Mesendoderm (in vitro differentiated cells): ENCODE data around the gene FBXW5.

Experiments used
- DNase-seq: peaks from one replicate; pipeline ENCODE4 v3.0.0; 2013
- H2AK5ac ChIP-seq: 2 replicates; pipeline ENCODE4 v1.6.1; 2013; ENCODE audit warnings: low read length, inconsistent platforms
- H2BK120ac ChIP-seq: 2 replicates; pipeline ENCODE4 v1.6.1; 2013; ENCODE audit warnings: low read depth, mild to moderate bottlenecking, low read length, moderate library complexity, mixed read lengths
- H2BK15ac ChIP-seq: replicated peaks from 2 replicates; pipeline ENCODE4 v1.6.1; 2013; ENCODE audit warnings: low read depth, mild to moderate bottlenecking, moderate library complexity
- H2BK5ac ChIP-seq: 2 replicates; pipeline ENCODE4 v1.6.1; 2013; ENCODE audit warnings: low read length, inconsistent platforms
- H3K18ac ChIP-seq: 2 replicates; pipeline ENCODE4 v1.6.1; 2013; ENCODE audit warnings: mild to moderate bottlenecking, low read length, mixed read lengths
- H3K23ac ChIP-seq: one replicate; pipeline ENCODE4 v1.6.1; 2013; ENCODE audit warnings: low read length
- H3K27ac ChIP-seq: 2 replicates; pipeline ENCODE4 v1.5.1; 2013; ENCODE audit warnings: low read depth, mild to moderate bottlenecking, inconsistent platforms, low read length, moderate library complexity
- H3K27me3 ChIP-seq: 2 replicates; pipeline ENCODE4 v1.6.1; 2013; ENCODE audit warnings: low read length, control low read depth, mild to moderate bottlenecking, inconsistent platforms; ENCODE audit not compliant: insufficient read depth, poor library complexity
- H3K36me3 ChIP-seq: 2 replicates; pipeline ENCODE4 v1.6.1; 2013; ENCODE audit warnings: low read length, inconsistent platforms; ENCODE audit not compliant: control insufficient read depth, insufficient read depth
- H3K4ac ChIP-seq: one replicate; pipeline ENCODE4 v1.6.1; 2013; ENCODE audit warnings: low read depth, mild to moderate bottlenecking, low read length, moderate library complexity
- H3K4me1 ChIP-seq: 2 replicates; pipeline ENCODE4 v1.6.1; 2013; ENCODE audit warnings: low read depth, low read length, inconsistent platforms; ENCODE audit not compliant: control insufficient read depth
- H3K4me2 ChIP-seq: 2 replicates; pipeline ENCODE4 v1.6.1; 2013; ENCODE audit warnings: low read length
- H3K4me3 ChIP-seq: 2 replicates; pipeline ENCODE4 v1.5.1; 2013; ENCODE audit warnings: mild to moderate bottlenecking, low read length
- H3K56ac ChIP-seq: one replicate; pipeline ENCODE4 v1.6.1; 2013; ENCODE audit warnings: low read length
- H3K79me1 ChIP-seq: 2 replicates; pipeline ENCODE4 v1.6.1; 2013; ENCODE audit warnings: low read length, inconsistent platforms
- H3K79me2 ChIP-seq: 2 replicates; pipeline ENCODE4 v1.6.1; 2013; ENCODE audit warnings: mild to moderate bottlenecking, low read length; ENCODE audit not compliant: control insufficient read depth, insufficient read depth
- H3K9ac ChIP-seq: 2 replicates; pipeline ENCODE4 v1.6.1; 2013; ENCODE audit warnings: low read length, inconsistent platforms
- H4K5ac ChIP-seq: one replicate; pipeline ENCODE4 v1.6.1; 2013; ENCODE audit warnings: low read length
- H4K8ac ChIP-seq: one replicate; pipeline ENCODE4 v1.6.1; 2013; ENCODE audit warnings: low read depth, mild to moderate bottlenecking, control low read depth, low read length, moderate library complexity
- WGBS: extraction: QIAGEN DNeasy Blood & Tissue Kit; methylation state at CpG from one replicate; pipeline ENCODE4 v1.1.7; 2013; ENCODE audit warnings: low lambda C conversion rate, missing lambda C conversion rate; ENCODE audit not compliant: insufficient coverage; ENCODE audit errors: extremely low coverage; 5-methylcytosine and 5-hydroxymethylcytosine counted together

Gene FBXW5

DNA sequence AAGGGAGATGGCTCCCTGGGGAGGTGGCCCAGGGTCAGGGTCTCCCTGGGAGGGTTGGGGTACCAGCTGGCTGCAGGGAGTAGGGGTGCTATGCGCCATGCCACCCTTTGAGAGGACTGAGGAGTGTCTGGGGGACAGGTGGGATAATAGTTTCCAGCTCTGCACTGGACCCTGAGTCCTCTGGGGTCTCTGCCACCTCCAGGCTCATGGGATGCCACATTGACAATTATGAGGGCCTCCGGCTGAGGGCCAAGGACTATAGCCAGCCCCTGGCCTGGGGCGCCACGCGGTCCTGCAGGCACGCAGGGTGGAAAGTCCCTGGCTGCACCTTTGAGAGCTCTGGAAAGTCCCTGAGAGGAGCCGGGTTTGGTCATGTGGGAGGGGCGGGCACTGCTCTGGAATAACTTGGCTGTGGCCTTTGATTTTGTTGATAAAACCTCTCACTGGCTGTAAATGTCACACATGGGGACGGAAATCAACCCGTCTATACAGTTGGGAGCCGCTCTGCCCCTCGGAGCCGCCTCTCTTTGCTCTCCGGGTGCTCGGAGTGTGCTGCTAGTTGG lies 42.2 kb downstream of the FBXW5 start:
- H3K9ac ChIP-seq: no peak overlapping the region
- no peak overlapping the region for H4K5ac ChIP-seq
- no peak overlapping the region for H3K23ac ChIP-seq
- H3K4me3 ChIP-seq: no peak overlapping the region
- H3K18ac ChIP-seq: no peak overlapping the region
- no peak overlapping the region for H2BK5ac ChIP-seq
- no peak overlapping the region for H2BK120ac ChIP-seq
- no peak overlapping the region for H3K56ac ChIP-seq
- H2BK15ac ChIP-seq: no peak overlapping the region
- no peak for DNase-seq
- H2AK5ac ChIP-seq: no peak overlapping the region
- whole genome bisulfite sequencing: no CpG with 5 or more reads among the region's 15 CpGs
- no peaks in the 10 kb centered on the region for H3K4me1 ChIP-seq
- no peaks in the 10 kb centered on the region for H3K79me2 ChIP-seq
- H3K27me3 ChIP-seq: no peaks in the 10 kb centered on the region
- no peak overlapping the region for H4K8ac ChIP-seq
- no peak overlapping the region for H3K27ac ChIP-seq
- H3K36me3 ChIP-seq: peaks cover 9% of the 10 kb centered on the region
- H3K4me2 ChIP-seq: no peak overlapping the region
- H3K79me1 ChIP-seq: no peaks in the 10 kb centered on the region
- no peak overlapping the region for H3K4ac ChIP-seq

GRCh38 chr9:136901516-136902258 lies 42.9 kb downstream of the FBXW5 start:
- H4K8ac ChIP-seq: no peak overlapping the region
- H3K27ac ChIP-seq: no peak overlapping the region
- H2BK120ac ChIP-seq: no peak overlapping the region
- no peak overlapping the region for H3K9ac ChIP-seq
- no peaks in the 10 kb centered on the region for H3K27me3 ChIP-seq
- no peak overlapping the region for H4K5ac ChIP-seq
- H3K23ac ChIP-seq: no peak overlapping the region
- H2BK15ac ChIP-seq: no peak overlapping the region
- no CpG with 5 or more reads among the region's 20 CpGs for WGBS
- no peak overlapping the region for H3K56ac ChIP-seq
- H3K4me1 ChIP-seq: no peaks in the 10 kb centered on the region
- DNase-seq: peak; percentile 35
- H3K18ac ChIP-seq: no peak overlapping the region
- no peak overlapping the region for H3K4ac ChIP-seq
- no peak overlapping the region for H2AK5ac ChIP-seq
- peaks cover 2% of the 10 kb centered on the region for H3K79me1 ChIP-seq
- H3K36me3 ChIP-seq: peaks cover 9% of the 10 kb centered on the region
- H2BK5ac ChIP-seq: no peak overlapping the region
- no peaks in the 10 kb centered on the region for H3K79me2 ChIP-seq
- no peak overlapping the region for H3K4me2 ChIP-seq
- H3K4me3 ChIP-seq: no peak overlapping the region

DNA sequence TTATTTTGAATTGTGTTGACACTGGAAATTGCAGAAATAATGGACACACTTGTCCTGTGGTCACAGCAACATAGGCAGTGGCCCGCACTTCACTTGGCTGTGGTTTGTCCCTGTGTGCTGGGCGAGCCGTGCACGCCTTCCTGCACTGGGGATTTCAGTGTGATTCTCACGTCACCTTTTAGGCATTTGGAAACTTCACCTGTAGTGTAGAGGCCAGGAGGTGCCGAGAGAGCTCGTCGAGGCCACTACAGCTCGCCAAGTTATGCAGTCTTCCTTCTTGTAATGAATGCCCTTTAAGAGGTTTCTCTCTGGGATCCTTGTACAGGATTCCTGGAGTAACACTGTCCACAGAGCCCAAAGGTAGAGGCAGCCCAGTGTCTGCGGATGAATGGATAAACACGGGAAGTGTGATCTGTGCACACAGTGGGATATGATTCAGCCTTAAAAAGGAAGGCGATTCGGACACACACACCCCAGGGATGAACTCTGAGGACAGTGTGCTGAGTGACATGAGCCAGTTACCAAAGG lies 43.5 kb downstream of the FBXW5 start:
- Histone ChIP-seq H2BK120ac (no peak overlapping the region), H2BK15ac (no peak overlapping the region), H3K9ac (no peak overlapping the region), H3K56ac (no peak overlapping the region), H3K79me1 (peaks cover 3% of the 10 kb centered on the region), H4K8ac (no peak overlapping the region), H3K4me3 (no peak overlapping the region), H4K5ac (no peak overlapping the region), H3K18ac (no peak overlapping the region), H3K79me2 (peaks cover 2% of the 10 kb centered on the region), H3K4me1 (no peaks in the 10 kb centered on the region), H2AK5ac (no peak overlapping the region), H3K4ac (no peak overlapping the region), H3K4me2 (no peak overlapping the region), H3K27ac (no peak overlapping the region), H3K23ac (no peak overlapping the region), H2BK5ac (no peak overlapping the region), H3K36me3 (peaks cover 9% of the 10 kb centered on the region), H3K27me3 (no peaks in the 10 kb centered on the region)
- DNase-seq: no peak
- no CpG with 5 or more reads among the region's 13 CpGs for WGBS

- DNase-seq: no peak
- Histone ChIP-seq H3K4ac (no peak overlapping the region), H2AK5ac (no peak overlapping the region), H3K18ac (no peak overlapping the region), H3K4me1 (no peaks in the 10 kb centered on the region), H3K27me3 (no peaks in the 10 kb centered on the region), H3K23ac (no peak overlapping the region), H3K79me2 (peaks cover 3% of the 10 kb centered on the region), H3K79me1 (peaks cover 4% of the 10 kb centered on the region), H2BK15ac (no peak overlapping the region), H3K56ac (no peak overlapping the region), H4K5ac (no peak overlapping the region), H4K8ac (no peak overlapping the region), H2BK120ac (no peak overlapping the region), H3K4me3 (no peak overlapping the region), H3K27ac (no peak overlapping the region), H2BK5ac (no peak overlapping the region), H3K9ac (no peak overlapping the region), H3K4me2 (no peak overlapping the region), H3K36me3 (peaks cover 9% of the 10 kb centered on the region)
- no CpG with 5 or more reads among the region's 10 CpGs for WGBS
These were observed 44.0 kb downstream of the FBXW5 start for GRCh38 chr9:136900556-136900955.

- Histone ChIP-seq H3K36me3 (peaks cover 9% of the 10 kb centered on the region), H2BK120ac (no peak overlapping the region), H4K8ac (no peak overlapping the region), H3K27ac (no peak overlapping the region), H3K18ac (no peak overlapping the region), H3K4ac (no peak overlapping the region), H3K9ac (no peak overlapping the region), H3K79me1 (peaks cover 11% of the 10 kb centered on the region), H3K4me1 (no peaks in the 10 kb centered on the region), H4K5ac (no peak overlapping the region), H3K79me2 (peaks cover 10% of the 10 kb centered on the region), H3K4me2 (no peak overlapping the region), H2BK5ac (no peak overlapping the region), H3K4me3 (no peak overlapping the region), H2BK15ac (no peak overlapping the region), H3K27me3 (no peaks in the 10 kb centered on the region), H3K23ac (no peak overlapping the region), H3K56ac (no peak overlapping the region), H2AK5ac (no peak overlapping the region)
- WGBS: no CpG with 5 or more reads among the region's 9 CpGs
- DNase-seq: no peak
These were observed 45.3 kb downstream of the FBXW5 start for GRCh38 chr9:136899196-136899595.
